Caki2 (cell line): ENCODE results near the gene PRMT9. TPM values are rescaled to one million over a fixed set of nuclear protein-coding genes. Genes with fewer than 3 reads are reported as not detected.

Experiments
- DNase-seq: peaks from one replicate; pipeline ENCODE4 v3.0.0-alpha.2; 2015; ENCODE audit warnings: low read depth
- in situ Hi-C: cut with HindIII; loops from 2 replicates; pipeline ENCODE4 v1.10.0; 2016; ENCODE audit warnings: low sequenced_read_pairs, low pct_unique_long_range_greater_than_20kb, mixed read lengths
- total RNA-seq: library from RNA; depleted of rRNA; stranded (reverse); fragments of >200 nt; shearing (Covaris generic); gene quantifications from 2 replicates; pipeline ENCODE4 v1.2.3, GENCODE V29; 2014; ENCODE audit warnings: low replicate concordance

Gene PRMT9
- total RNA-seq, 1 experiment from 2014 or later, result 10.2 TPM

GRCh38 chr4:147691820-147692219 is 7.9 kb upstream of the PRMT9 start:
- DNase-seq, result no peak
- in situ Hi-C loops, result no loop called here

GRCh38 chr4:147689067-147689466 is 5.1 kb upstream of the PRMT9 start:
- DNase-seq, result no peak
- in situ Hi-C loops, result no loop called here

- DNase-seq, result peak; percentile 12
- in situ Hi-C loops, result no loop called here
These were observed 773 bp downstream of the PRMT9 start for GRCh38 chr4:147683188-147683591.

- in situ Hi-C loops, result no loop called here
- DNase-seq, result no peak
These were observed 1.2 kb downstream of the PRMT9 start for GRCh38 chr4:147682755-147683154.

GRCh38 chr4:147678796-147679549 is 5.0 kb downstream of the PRMT9 start:
- in situ Hi-C loops, result no loop called here
- DNase-seq, result no peak

- no peak for DNase-seq
- in situ Hi-C loops, result no loop called here
These were observed 5.9 kb downstream of the PRMT9 start for GRCh38 chr4:147678106-147678505.

- in situ Hi-C loops, result no loop called here
These were observed 9.5 kb downstream of the PRMT9 start for GRCh38 chr4:147674496-147674895.

GRCh38 chr4:147674073-147674472 is 9.9 kb downstream of the PRMT9 start:
- in situ Hi-C loops, result no loop called here
- DNase-seq, result no peak

More at GRCh38 chr4:147674496-147674895, 9.5 kb downstream of the PRMT9 start:
- DNase-seq, result no peak

- DNase-seq, result no peak
- in situ Hi-C loops, result no loop called here
These were observed 25.5 kb downstream of the PRMT9 start for GRCh38 chr4:147658501-147658900.

- DNase-seq, result no peak
- in situ Hi-C loops, result no loop called here
These were observed 28.3 kb downstream of the PRMT9 start for GRCh38 chr4:147655639-147656038.

- in situ Hi-C loops, result no loop called here
- no peak for DNase-seq
These were observed 32.4 kb downstream of the PRMT9 start for GRCh38 chr4:147651563-147651962.

GRCh38 chr4:147648656-147649055 is 35.3 kb downstream of the PRMT9 start:
- no peak for DNase-seq
- in situ Hi-C loops, result no loop called here

GRCh38 chr4:147645099-147645498 is 38.9 kb downstream of the PRMT9 start:
- in situ Hi-C loops, result no loop called here
- no peak for DNase-seq

GRCh38 chr4:147644471-147644870 is 39.5 kb downstream of the PRMT9 start:
- no peak for DNase-seq

GRCh38 chr4:147643616-147644015 is 40.3 kb downstream of the PRMT9 start:
- no peak for DNase-seq
- in situ Hi-C loops, result no loop called here

More at GRCh38 chr4:147644471-147644870, 39.5 kb downstream of the PRMT9 start:
- in situ Hi-C loops, result no loop called here

- in situ Hi-C loops, result no loop called here
- no peak for DNase-seq
These were observed 43.6 kb downstream of the PRMT9 start for GRCh38 chr4:147640331-147640730.

GRCh38 chr4:147639388-147639787 is 44.6 kb downstream of the PRMT9 start:
- in situ Hi-C loops, result no loop called here
- no peak for DNase-seq

GRCh38 chr4:147638942-147639341 is 45.0 kb downstream of the PRMT9 start:
- in situ Hi-C loops, result no loop called here
- no peak for DNase-seq

- in situ Hi-C loops, result no loop called here
- no peak for DNase-seq
These were observed 45.6 kb downstream of the PRMT9 start for GRCh38 chr4:147638365-147638764.

GRCh38 chr4:147635348-147635747 is 48.6 kb downstream of the PRMT9 start:
- in situ Hi-C loops, result no loop called here
- no peak for DNase-seq
